T-helper 17 cell (primary cell): Measurements from ENCODE around the gene TBC1D32. TPM values are rescaled to one million over a fixed set of nuclear protein-coding genes. Genes with fewer than 3 reads are reported as not detected.
A peak's percentile ranks its signal among the peaks of the same experiment; 100 is the strongest.
"Not testable (repeated sequence)": the region's sequence is repeated elsewhere in the genome, so short reads cannot be mapped to it uniquely, and the experiment has no call there.

ENCODE experiments used
- ATAC-seq: fragments of 150-1000 bp; cut with Tn5 transposase; 2 replicates; pipeline ENCODE4 v1.10.0; 2021; ENCODE audit warnings: mild to moderate bottlenecking, moderate library complexity
- DNase-seq, 3 donors: peaks; one replicate each; pipeline versions ENCODE4 v3.0.0 to v3.0.0-alpha.2; 2020 to 2021
- H3K9me3 ChIP-seq: one replicate; pipeline ENCODE4 v1.7.0; 2013; ENCODE audit warnings: low read length, mild to moderate bottlenecking; ENCODE audit not compliant: control insufficient read depth, poor library complexity, severe bottlenecking
- H3K27ac Mint-ChIP-seq: one replicate; pipeline ENCODE4 v1.8.0; 2022; ENCODE audit warnings: mild to moderate bottlenecking, moderate library complexity, mixed read lengths
- H3K27me3 Mint-ChIP-seq: one replicate; pipeline ENCODE4 v1.8.0; 2022; ENCODE audit warnings: mixed read lengths
- H3K36me3 Mint-ChIP-seq: one replicate; pipeline ENCODE4 v1.8.0; 2022; ENCODE audit warnings: low read depth, mixed read lengths
- H3K4me1 Mint-ChIP-seq: one replicate; pipeline ENCODE4 v1.8.0; 2022; ENCODE audit warnings: mild to moderate bottlenecking, mixed read lengths
- H3K4me3 Mint-ChIP-seq: one replicate; pipeline ENCODE4 v1.8.0; 2022; ENCODE audit warnings: mild to moderate bottlenecking, moderate library complexity, mixed read lengths
- total RNA-seq, 4 donors: library from RNA in 2 of 4; stranded (reverse) in 2 of 4; gene quantifications; one replicate each; pipeline ENCODE4 v1.2.3 and lab custom pipeline; 2022 to 2026

Gene TBC1D32
- total RNA-seq, 2 donors from 2014 or later: 8.6 to 9.4 TPM

DNA sequence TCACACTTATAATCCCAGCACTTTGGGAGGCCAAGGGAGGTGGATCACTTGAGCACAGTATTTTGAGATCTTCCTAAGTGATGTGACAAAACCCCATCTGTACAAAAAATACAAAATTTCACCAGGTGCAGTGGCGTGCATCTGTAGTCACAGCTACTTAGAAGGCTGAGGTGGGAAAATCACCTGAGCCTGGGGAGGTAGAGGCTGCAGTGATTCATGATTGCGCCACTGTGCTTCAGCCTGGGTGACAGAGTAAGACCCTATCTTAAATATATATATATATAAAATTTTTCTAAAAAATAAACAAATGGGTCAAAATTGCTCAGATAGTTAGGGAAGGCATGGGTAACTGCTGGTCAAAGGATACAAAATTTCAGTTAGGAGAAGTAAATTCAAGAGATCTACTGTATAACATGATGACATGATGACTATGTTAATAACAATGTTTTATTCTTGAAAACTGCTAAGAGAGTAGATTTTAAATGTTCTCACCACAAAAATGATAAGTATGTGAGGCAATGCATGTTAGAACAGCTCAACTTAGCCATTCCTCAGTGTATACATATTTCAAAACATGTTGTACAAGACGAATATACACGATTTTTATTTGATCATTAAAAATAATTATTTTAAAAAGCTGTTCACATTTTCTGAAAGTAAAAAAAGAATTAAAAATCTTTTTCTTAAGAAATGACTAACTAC, 24.4 kb downstream of the TBC1D32 start:
- ATAC-seq (no peak), DNase-seq (no peak)
- H3K9me3 ChIP-seq: no peaks in the 10 kb centered on the region
- Mint-ChIP-seq H3K27ac (no peak overlapping the region), H3K27me3 (no peaks in the 10 kb centered on the region), H3K4me1 (no peaks in the 10 kb centered on the region), H3K4me3 (no peak overlapping the region), H3K36me3 (no peaks in the 10 kb centered on the region)

- H3K4me1 Mint-ChIP-seq: no peaks in the 10 kb centered on the region
Measured at GRCh38 chr6:121305957-121306607, 28.2 kb downstream of the TBC1D32 start.

DNA sequence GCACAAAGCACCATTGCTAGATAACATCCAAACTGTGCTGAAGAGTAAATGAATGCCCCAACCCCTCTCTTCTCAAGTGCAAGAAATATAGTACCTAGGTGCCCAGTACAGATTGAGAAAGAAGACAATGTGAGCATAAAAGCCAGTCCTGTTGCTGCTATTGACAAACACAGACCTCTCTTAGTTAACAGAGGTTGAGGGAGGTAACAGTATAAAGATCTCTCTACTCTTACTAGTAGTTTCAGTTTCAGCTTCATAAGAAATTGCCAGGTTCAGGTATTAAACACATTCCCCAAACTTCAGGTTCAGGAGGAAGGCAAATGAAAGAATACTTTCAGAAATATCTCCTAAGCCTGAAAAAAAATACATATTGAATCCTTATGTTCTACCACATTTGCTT, 31.4 kb downstream of the TBC1D32 start:
- DNase-seq (no peak), ATAC-seq (no peak)
- Mint-ChIP-seq H3K4me3 (no peak overlapping the region), H3K27me3 (no peaks in the 10 kb centered on the region), H3K4me1 (no peaks in the 10 kb centered on the region), H3K36me3 (peaks cover 3% of the 10 kb centered on the region), H3K27ac (no peak overlapping the region)
- H3K9me3 ChIP-seq: no peaks in the 10 kb centered on the region

More at GRCh38 chr6:121305957-121306607, 28.2 kb downstream of the TBC1D32 start:
- DNase-seq (no peak), ATAC-seq (peak; percentile 56)
- Mint-ChIP-seq H3K36me3 (no peaks in the 10 kb centered on the region), H3K27me3 (no peaks in the 10 kb centered on the region), H3K27ac (no peak overlapping the region), H3K4me3 (no peak overlapping the region)
- no peaks in the 10 kb centered on the region for H3K9me3 ChIP-seq

- DNase-seq, H3K27me3 Mint-ChIP-seq, H3K4me3 Mint-ChIP-seq, H3K9me3 ChIP-seq, ATAC-seq, H3K36me3 Mint-ChIP-seq, H3K27ac Mint-ChIP-seq, H3K4me1 Mint-ChIP-seq: not testable (repeated sequence)
Measured at GRCh38 chr6:121301156-121301555, 33.1 kb downstream of the TBC1D32 start.

DNA sequence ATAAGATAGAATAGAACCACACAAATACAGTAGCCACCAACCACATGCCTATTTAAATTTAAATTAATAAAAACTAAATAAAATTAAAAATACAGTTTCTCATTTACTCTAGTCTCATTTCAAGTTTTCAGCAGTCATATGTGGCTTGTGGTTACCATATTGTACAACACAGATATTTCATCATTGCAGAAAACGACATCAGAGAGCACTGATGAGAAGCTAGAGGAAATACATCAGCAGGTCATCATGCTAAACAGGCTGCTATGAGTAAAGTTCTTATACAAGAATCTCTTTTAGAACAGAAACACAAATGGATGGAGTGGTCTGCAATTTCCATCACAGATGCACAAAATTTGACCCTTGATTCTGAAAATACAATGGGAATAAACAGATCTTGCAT, 36.6 kb downstream of the TBC1D32 start:
- no peak for ATAC-seq
- no peaks in the 10 kb centered on the region for H3K9me3 ChIP-seq
- H3K4me1 Mint-ChIP-seq: peaks cover 5% of the 10 kb centered on the region
- no peak for DNase-seq
- no peaks in the 10 kb centered on the region for H3K27me3 Mint-ChIP-seq
- H3K36me3 Mint-ChIP-seq: peaks cover 8% of the 10 kb centered on the region
- H3K27ac Mint-ChIP-seq: no peak overlapping the region
- no peak overlapping the region for H3K4me3 Mint-ChIP-seq

DNA sequence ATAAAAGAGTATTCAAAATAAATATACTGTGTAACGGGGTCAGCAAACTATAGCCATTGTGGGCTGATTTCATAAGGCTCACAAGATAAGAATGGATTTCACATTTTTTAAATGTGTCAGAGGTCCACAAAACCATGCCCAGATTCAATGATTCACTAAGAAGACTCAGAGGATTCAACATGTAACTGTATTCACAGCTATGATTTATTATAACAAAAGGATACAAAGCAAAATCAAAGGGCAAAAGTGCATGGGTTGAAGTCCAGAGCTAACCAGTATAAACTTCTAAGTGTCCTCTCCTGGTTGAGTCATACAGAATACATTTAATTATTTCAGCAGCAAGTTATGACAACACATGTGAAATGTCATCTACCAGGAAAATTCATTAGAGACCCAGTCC, 49.2 kb downstream of the TBC1D32 start:
- DNase-seq (no peak), ATAC-seq (no peak)
- H3K4me1 Mint-ChIP-seq: no peaks in the 10 kb centered on the region
- H3K27me3 Mint-ChIP-seq: no peaks in the 10 kb centered on the region
- no peak overlapping the region for H3K4me3 Mint-ChIP-seq
- H3K27ac Mint-ChIP-seq: no peak overlapping the region
- no peaks in the 10 kb centered on the region for H3K9me3 ChIP-seq
- H3K36me3 Mint-ChIP-seq: peaks cover 7% of the 10 kb centered on the region

- no peaks in the 10 kb centered on the region for H3K9me3 ChIP-seq
- Mint-ChIP-seq H3K4me1 (no peaks in the 10 kb centered on the region), H3K27ac (no peak overlapping the region), H3K36me3 (peaks cover 9% of the 10 kb centered on the region), H3K27me3 (no peaks in the 10 kb centered on the region), H3K4me3 (no peak overlapping the region)
- no peak for ATAC-seq
- no peak for DNase-seq
Measured at GRCh38 chr6:121274666-121275295, 59.5 kb downstream of the TBC1D32 start.

- no peaks in the 10 kb centered on the region for H3K4me1 Mint-ChIP-seq
- H3K36me3 Mint-ChIP-seq: peaks cover 10% of the 10 kb centered on the region
- DNase-seq: no peak
- H3K9me3 ChIP-seq: peaks cover 2% of the 10 kb centered on the region
- no peak overlapping the region for H3K4me3 Mint-ChIP-seq
- H3K27ac Mint-ChIP-seq: no peak overlapping the region
- no peaks in the 10 kb centered on the region for H3K27me3 Mint-ChIP-seq
- ATAC-seq: no peak
Measured at GRCh38 chr6:121263742-121264141, 70.5 kb downstream of the TBC1D32 start.

DNA sequence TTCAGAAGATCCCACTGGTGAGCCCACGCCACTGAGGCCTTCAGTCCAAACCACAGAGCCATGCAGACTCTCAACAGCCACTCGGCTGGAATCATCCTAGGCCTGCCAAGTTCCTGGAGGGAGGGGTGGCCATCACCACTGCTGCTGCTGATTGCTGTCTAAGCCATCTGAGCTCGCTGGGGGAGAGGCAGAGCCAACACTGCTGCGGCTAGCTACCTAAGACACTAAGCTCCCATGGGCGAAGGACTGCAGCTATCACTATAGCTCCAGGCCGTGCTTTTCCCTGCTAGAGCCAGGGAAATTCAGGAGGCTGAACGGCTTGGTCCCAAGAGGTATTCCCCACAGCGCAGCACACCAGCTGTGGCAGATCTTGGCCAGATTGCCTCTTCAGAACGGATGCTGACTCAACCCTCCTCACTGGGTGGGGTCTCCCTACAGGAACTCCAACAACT, 73.6 kb downstream of the TBC1D32 start:
- ATAC-seq (no peak), DNase-seq (no peak)
- no peaks in the 10 kb centered on the region for H3K27me3 Mint-ChIP-seq
- peaks cover 2% of the 10 kb centered on the region for H3K9me3 ChIP-seq
- no peak overlapping the region for H3K4me3 Mint-ChIP-seq
- H3K4me1 Mint-ChIP-seq: no peaks in the 10 kb centered on the region
- H3K27ac Mint-ChIP-seq: no peak overlapping the region
- H3K36me3 Mint-ChIP-seq: peaks cover 7% of the 10 kb centered on the region

GRCh38 chr6:121247386-121247785, 86.9 kb downstream of the TBC1D32 start:
- Mint-ChIP-seq H3K27me3 (no peaks in the 10 kb centered on the region), H3K4me1 (no peaks in the 10 kb centered on the region), H3K27ac (no peak overlapping the region), H3K36me3 (peaks cover 9% of the 10 kb centered on the region), H3K4me3 (no peak overlapping the region)
- H3K9me3 ChIP-seq: no peaks in the 10 kb centered on the region
- no peak for ATAC-seq
- no peak for DNase-seq

GRCh38 chr6:121242386-121242785, 91.9 kb downstream of the TBC1D32 start:
- no peaks in the 10 kb centered on the region for H3K27me3 Mint-ChIP-seq
- peaks cover 4% of the 10 kb centered on the region for H3K36me3 Mint-ChIP-seq
- H3K4me3 Mint-ChIP-seq: no peak overlapping the region
- ATAC-seq (no peak), DNase-seq (no peak)
- H3K9me3 ChIP-seq: no peaks in the 10 kb centered on the region
- H3K4me1 Mint-ChIP-seq: no peaks in the 10 kb centered on the region
- no peak overlapping the region for H3K27ac Mint-ChIP-seq

- Mint-ChIP-seq H3K4me3 (no peak overlapping the region), H3K27ac (no peak overlapping the region), H3K36me3 (peaks cover 5% of the 10 kb centered on the region), H3K4me1 (no peaks in the 10 kb centered on the region), H3K27me3 (no peaks in the 10 kb centered on the region)
- ATAC-seq (no peak), DNase-seq (no peak)
- no peaks in the 10 kb centered on the region for H3K9me3 ChIP-seq
Measured at GRCh38 chr6:121237859-121238258, 96.4 kb downstream of the TBC1D32 start.

DNA sequence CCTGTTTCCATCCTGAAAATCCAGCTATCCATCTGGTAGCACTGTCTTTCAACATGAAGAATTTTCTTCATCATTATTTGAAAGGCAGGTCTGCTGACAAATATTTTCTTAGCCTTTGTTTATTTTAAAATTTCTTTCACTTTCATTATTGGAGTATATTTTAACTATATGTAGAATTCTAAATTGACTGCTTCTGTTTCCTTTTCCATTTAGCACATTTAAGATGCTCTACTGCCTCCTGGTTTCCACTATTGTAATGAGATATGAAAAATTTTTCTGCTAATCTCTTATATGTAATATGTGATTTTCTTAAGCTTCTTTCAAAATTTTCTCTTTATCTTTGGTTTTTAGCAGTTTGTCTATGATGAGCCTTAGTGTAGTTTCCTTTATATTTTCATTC, 97.3 kb downstream of the TBC1D32 start:
- Mint-ChIP-seq H3K4me3 (no peak overlapping the region), H3K36me3 (peaks cover 5% of the 10 kb centered on the region), H3K27me3 (no peaks in the 10 kb centered on the region), H3K27ac (no peak overlapping the region), H3K4me1 (no peaks in the 10 kb centered on the region)
- H3K9me3 ChIP-seq: no peaks in the 10 kb centered on the region
- DNase-seq (no peak), ATAC-seq (no peak)
